Chondrocyte (in vitro differentiated cells): ENCODE results near the gene KCNJ1. TPM values are rescaled to one million over a fixed set of nuclear protein-coding genes. Genes with fewer than 3 reads are reported as not detected.

Experiments used
- DNase-seq: peaks from one replicate; pipeline ENCODE4 v3.0.0; 2021; ENCODE audit warnings: mixed read lengths, low spot score
- H3K27ac Mint-ChIP-seq: one replicate; pipeline ENCODE4 v1.8.0; 2021; ENCODE audit warnings: mild to moderate bottlenecking, moderate library complexity, mixed read lengths; ENCODE audit not compliant: unreplicated experiment
- H3K27me3 Mint-ChIP-seq: 2 replicates; pipeline ENCODE4 v1.8.0; 2021; ENCODE audit warnings: low read depth, mixed read lengths
- H3K36me3 Mint-ChIP-seq: 2 replicates; pipeline ENCODE4 v1.8.0; 2021; ENCODE audit warnings: low read depth, mixed read lengths
- H3K4me1 Mint-ChIP-seq: 2 replicates; pipeline ENCODE4 v1.8.0; 2021; ENCODE audit warnings: low read depth, mild to moderate bottlenecking, mixed read lengths
- H3K4me3 Mint-ChIP-seq: one replicate; pipeline ENCODE4 v1.8.0; 2021; ENCODE audit warnings: mild to moderate bottlenecking, moderate library complexity, mixed read lengths; ENCODE audit not compliant: unreplicated experiment
- H3K9me3 Mint-ChIP-seq: 2 replicates; pipeline ENCODE4 v1.8.0; 2021; ENCODE audit warnings: low read depth, mixed read lengths
- total RNA-seq: library from RNA; stranded (reverse); gene quantifications from 3 replicates; pipeline ENCODE4 v1.2.1, GENCODE V29; 2021
- TF ChIP-seq, protein P1 (sequence below): fragments of 200-600 bp; sonication (generic); IDR thresholded peaks from 2 replicates; pipeline ENCODE4 v1.5.0; 2021; ENCODE audit warnings: antibody characterized with exemption, mild to moderate bottlenecking, moderate library complexity

The KCNJ1 gene
- total RNA-seq, 1 donor from 2014 or later = not detected

GRCh38 chr11:128894685-128895084 is 27.6 kb upstream of the KCNJ1 start:
- H3K9me3 Mint-ChIP-seq = no peaks in the 10 kb centered on the region

GRCh38 chr11:128894286-128894681 is 27.2 kb upstream of the KCNJ1 start:
- DNase-seq = no peak
- no peaks in the 10 kb centered on the region for H3K9me3 Mint-ChIP-seq
- TF ChIP-seq, protein P1, sequence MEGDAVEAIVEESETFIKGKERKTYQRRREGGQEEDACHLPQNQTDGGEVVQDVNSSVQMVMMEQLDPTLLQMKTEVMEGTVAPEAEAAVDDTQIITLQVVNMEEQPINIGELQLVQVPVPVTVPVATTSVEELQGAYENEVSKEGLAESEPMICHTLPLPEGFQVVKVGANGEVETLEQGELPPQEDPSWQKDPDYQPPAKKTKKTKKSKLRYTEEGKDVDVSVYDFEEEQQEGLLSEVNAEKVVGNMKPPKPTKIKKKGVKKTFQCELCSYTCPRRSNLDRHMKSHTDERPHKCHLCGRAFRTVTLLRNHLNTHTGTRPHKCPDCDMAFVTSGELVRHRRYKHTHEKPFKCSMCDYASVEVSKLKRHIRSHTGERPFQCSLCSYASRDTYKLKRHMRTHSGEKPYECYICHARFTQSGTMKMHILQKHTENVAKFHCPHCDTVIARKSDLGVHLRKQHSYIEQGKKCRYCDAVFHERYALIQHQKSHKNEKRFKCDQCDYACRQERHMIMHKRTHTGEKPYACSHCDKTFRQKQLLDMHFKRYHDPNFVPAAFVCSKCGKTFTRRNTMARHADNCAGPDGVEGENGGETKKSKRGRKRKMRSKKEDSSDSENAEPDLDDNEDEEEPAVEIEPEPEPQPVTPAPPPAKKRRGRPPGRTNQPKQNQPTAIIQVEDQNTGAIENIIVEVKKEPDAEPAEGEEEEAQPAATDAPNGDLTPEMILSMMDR = no peak
- H3K27ac Mint-ChIP-seq = no peak overlapping the region
- H3K36me3 Mint-ChIP-seq = no peaks in the 10 kb centered on the region
- H3K4me1 Mint-ChIP-seq = no peaks in the 10 kb centered on the region
- no peak overlapping the region for H3K4me3 Mint-ChIP-seq
- H3K27me3 Mint-ChIP-seq = peaks cover 9% of the 10 kb centered on the region

More at GRCh38 chr11:128894685-128895084, 27.6 kb upstream of the KCNJ1 start:
- Mint-ChIP-seq H3K36me3 (no peaks in the 10 kb centered on the region), H3K27me3 (peaks cover 5% of the 10 kb centered on the region), H3K4me3 (no peak overlapping the region), H3K27ac (no peak overlapping the region), H3K4me1 (no peaks in the 10 kb centered on the region)
- DNase-seq = no peak
- TF ChIP-seq, protein P1 = no peak

GRCh38 chr11:128893578-128894285 is 26.6 kb upstream of the KCNJ1 start:
- TF ChIP-seq, protein P1 = no peak
- DNase-seq = no peak
- Mint-ChIP-seq H3K36me3 (no peaks in the 10 kb centered on the region), H3K27ac (no peak overlapping the region), H3K4me1 (no peaks in the 10 kb centered on the region), H3K9me3 (no peaks in the 10 kb centered on the region), H3K4me3 (no peak overlapping the region), H3K27me3 (peaks cover 9% of the 10 kb centered on the region)

DNA sequence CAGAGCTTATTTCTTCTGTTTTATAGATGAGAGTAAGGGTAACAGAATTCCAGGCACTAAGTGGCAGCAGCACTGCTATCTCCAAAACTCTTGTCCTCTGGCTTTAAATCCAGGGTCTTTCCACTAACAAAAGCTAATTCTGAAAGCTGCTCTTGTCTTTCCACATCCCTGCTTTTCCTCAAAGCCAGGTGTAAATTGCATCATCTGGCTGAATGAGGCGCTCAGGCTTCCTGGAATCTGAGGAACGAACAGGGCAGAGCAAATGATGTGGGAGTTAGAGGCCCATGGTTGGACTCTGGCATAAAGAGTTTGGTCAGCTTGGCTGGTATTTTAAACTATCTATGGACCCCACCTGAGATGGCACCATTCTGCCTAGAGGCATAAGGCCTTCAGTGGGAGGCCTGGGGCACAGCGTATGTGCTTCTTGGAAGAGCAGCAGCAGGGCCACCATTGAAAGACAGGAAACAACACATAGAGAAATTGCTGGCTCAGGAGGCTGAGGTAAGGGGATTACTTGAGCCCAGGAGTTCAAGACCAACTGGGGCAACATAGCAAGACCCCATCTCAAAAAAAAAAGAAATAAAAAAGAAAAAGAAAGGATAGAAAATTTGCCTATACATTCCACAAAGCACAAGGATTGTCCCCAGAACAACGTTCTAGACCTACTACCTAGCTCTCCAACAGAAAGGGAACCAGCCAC is 25.9 kb upstream of the KCNJ1 start:
- peaks cover 13% of the 10 kb centered on the region for H3K27me3 Mint-ChIP-seq
- TF ChIP-seq, protein P1 = no peak
- no peaks in the 10 kb centered on the region for H3K4me1 Mint-ChIP-seq
- H3K4me3 Mint-ChIP-seq = no peak overlapping the region
- no peaks in the 10 kb centered on the region for H3K9me3 Mint-ChIP-seq
- H3K36me3 Mint-ChIP-seq = no peaks in the 10 kb centered on the region
- no peak overlapping the region for H3K27ac Mint-ChIP-seq
- DNase-seq = no peak

DNA sequence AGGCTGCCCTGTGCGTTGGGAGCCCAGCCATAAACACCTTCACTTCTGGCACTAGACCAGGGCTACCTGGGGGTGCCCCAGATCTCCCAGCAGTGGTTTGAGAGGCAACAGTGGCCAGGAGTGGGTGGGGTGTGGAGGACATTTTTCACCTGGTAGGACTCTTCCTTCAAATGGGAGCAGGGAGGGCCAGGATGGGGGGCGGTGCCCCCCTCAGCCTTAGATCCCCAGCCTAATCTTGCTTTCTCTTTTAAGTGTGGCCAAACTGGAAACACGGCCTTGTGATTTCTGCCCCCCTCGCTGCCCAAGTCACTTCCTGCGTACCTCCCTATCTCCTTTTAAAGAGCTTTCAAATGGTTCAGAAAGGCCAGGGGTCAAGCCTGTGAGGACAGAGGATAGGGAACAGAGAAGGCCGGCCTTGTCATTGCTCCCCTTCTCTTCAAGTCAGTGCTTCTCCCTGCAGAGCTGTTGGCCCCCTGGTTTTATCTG is 24.9 kb upstream of the KCNJ1 start:
- Mint-ChIP-seq H3K27ac (no peak overlapping the region), H3K4me1 (no peaks in the 10 kb centered on the region), H3K27me3 (peaks cover 22% of the 10 kb centered on the region), H3K36me3 (no peaks in the 10 kb centered on the region), H3K9me3 (no peaks in the 10 kb centered on the region), H3K4me3 (no peak overlapping the region)
- no peak for DNase-seq
- TF ChIP-seq, protein P1 = no peak
